Measurements from ENCODE around the gene STN1. TPM values are rescaled to one million over a fixed set of nuclear protein-coding genes. Genes with fewer than 3 reads are reported as not detected.

Gene STN1
- total and polyA plus RNA-seq, 2 of the 4 experiments (the other 2 are of a cell fraction), result 17.8 to 32.3 TPM

- no peak overlapping the region for H4K5ac ChIP-seq (ENCODE audit: low read depth, low read length)
- no peak overlapping the region for H4K91ac ChIP-seq (ENCODE audit: insufficient read depth, low read depth, low read length)
- no peak overlapping the region for H3K23ac ChIP-seq (ENCODE audit: low read depth, low read length)
- H2BK20ac ChIP-seq (ENCODE audit: low read depth, low read length), result no peak overlapping the region
- no peaks in the 10 kb centered on the region for H3K36me3 ChIP-seq (ENCODE audit: control insufficient read depth, insufficient read depth, low read length)
- intact Hi-C loops (cut with micrococcal nuclease), result no loop called here
- H3K9me1 ChIP-seq (ENCODE audit: insufficient read depth, low read length), result no peaks in the 10 kb centered on the region
- H4K8ac ChIP-seq (ENCODE audit: low read depth in 2 of 2, low read length in 2 of 2), result no peak overlapping the region
- no peak overlapping the region for H2AK9ac ChIP-seq (replicated peaks; ENCODE audit: low read depth, low read length, poor library complexity)
- no peak overlapping the region for H3K4me2 ChIP-seq (ENCODE audit: low read depth, low read length)
- H2AK5ac ChIP-seq (ENCODE audit: low read depth, low read length), result no peak overlapping the region
- H3K14ac ChIP-seq (replicated peaks; ENCODE audit: low read depth, low read length), result no peak overlapping the region
- no peak overlapping the region for H2BK5ac ChIP-seq (ENCODE audit: low read depth, low read length, poor library complexity, severe bottlenecking)
- H3K79me1 ChIP-seq (ENCODE audit: low read depth in 1 of 2, low read length in 2 of 2), result no peaks in the 10 kb centered on the region
- H2BK15ac ChIP-seq (ENCODE audit: low read depth, low read length), result no peak overlapping the region; the same call in 2 of the 3 replicates
- POLR2A ChIA-PET (ENCODE audit: unreplicated experiment), result interaction anchor here (0.8 kb wide), 1 partner anchor 25 kb away, joined by 3 read pairs; no protein-coding TSS in a partner anchor
- no peaks in the 10 kb centered on the region for H3K4me1 ChIP-seq (ENCODE audit: control insufficient read depth, insufficient read depth, low read length)
- CTCF ChIA-PET, result no interaction called here
- H3K4me3 ChIP-seq (ENCODE audit: insufficient read depth, low read depth, low read length), result no peak overlapping the region
- no peak overlapping the region for H2AFZ ChIP-seq (replicated peaks; ENCODE audit: low read length, poor library complexity)
- 8% methylated on average over 2 of the region's 4 CpGs; no CpG with 5 or more reads in 1 of the 2 experiments for WGBS, 2 experiments (ENCODE audit: extremely low coverage in 2 of 2, insufficient read length in 1 of 2)
- no peak overlapping the region for H3K56ac ChIP-seq (ENCODE audit: extremely low read depth, insufficient read depth, low read length)
- H3K27me3 ChIP-seq (ENCODE audit: control insufficient read depth, insufficient read depth, low read length), result peaks cover 13% of the 10 kb centered on the region
- no peak for DNase-seq
- ATAC-seq (ENCODE audit: low read depth), result peak; percentile 29; the same call in 1 of the 2 replicates
- BruUV-seq (replicated peaks), result no TSS peak
- no peak overlapping the region for H2BK120ac ChIP-seq (ENCODE audit: low read depth, low read length)
- in situ Hi-C loops (cut with MboI; ENCODE audit: low sequenced_read_pairs), result no loop called here
- no peak overlapping the region for H3K27ac ChIP-seq (ENCODE audit: insufficient read depth, low read length)
- dilution Hi-C loops (cut with HindIII; ENCODE audit: low sequenced_read_pairs, unreplicated experiment), result no loop called here
- no peaks in the 10 kb centered on the region for H4K20me1 ChIP-seq (ENCODE audit: insufficient read depth, low read length)
- TF ChIP-seq MXI1 (IDR thresholded peaks at IDR 0.05; ENCODE audit: borderline replicate concordance, low read depth, low read length) (no peak), RCOR1 (IDR thresholded peaks at IDR 0.05; ENCODE audit: insufficient replicate concordance, low read length) (no peak), SMC3 (IDR thresholded peaks at IDR 0.05; ENCODE audit: low read depth, low read length) (no peak), CHD1 (IDR thresholded peaks at IDR 0.05; ENCODE audit: low read depth, low read length) (no peak), FOS (IDR thresholded peaks at IDR 0.05; ENCODE audit: low read depth, low read length) (no peak), RFX5 (IDR thresholded peaks at IDR 0.05; ENCODE audit: low read depth, low read length) (no peak), POLR2A (IDR thresholded peaks at IDR 0.05; ENCODE audit: low read depth, low read length) (no peak), MAZ (IDR thresholded peaks at IDR 0.05; ENCODE audit: borderline replicate concordance, low read depth, low read length) (no peak), MAFK (IDR thresholded peaks at IDR 0.05; ENCODE audit: low read depth, low read length) (no peak), CTCF (conservative IDR thresholded peaks at IDR 0.05; ENCODE audit: low read depth, low read length) (no peak), NFE2L2 (IDR thresholded peaks at IDR 0.05; ENCODE audit: low read depth, low read length) (no peak), ELK1 (IDR thresholded peaks at IDR 0.05; ENCODE audit: borderline replicate concordance, low read depth, low read length) (no peak), RAD21 (IDR thresholded peaks at IDR 0.05; ENCODE audit: low read length) (no peak)
- no peak overlapping the region for H3K4ac ChIP-seq (ENCODE audit: low read depth, low read length)
- H3K9me3 ChIP-seq (ENCODE audit: control insufficient read depth, insufficient read depth, low read length), result no peaks in the 10 kb centered on the region
- no peak overlapping the region for H3K18ac ChIP-seq (ENCODE audit: low read depth, low read length)
- H3K9ac ChIP-seq (ENCODE audit: low read depth, low read length), result no peak overlapping the region
These were observed 15.7 kb upstream of the STN1 start for GRCh38 chr10:103933557-103934121.

Measured in IMR-90 (cell line).